ENCODE data around the gene TRPV4. TPM values are rescaled to one million over a fixed set of nuclear protein-coding genes. Genes with fewer than 3 reads are reported as not detected.
"Not testable (repeated sequence)": the region's sequence is repeated elsewhere in the genome, so short reads cannot be mapped to it uniquely, and the experiment has no call there.

TRPV4 gene
- total and polyA plus RNA-seq, 2 experiments from 2014 or later: 0.66 to 1.1 TPM

DNA sequence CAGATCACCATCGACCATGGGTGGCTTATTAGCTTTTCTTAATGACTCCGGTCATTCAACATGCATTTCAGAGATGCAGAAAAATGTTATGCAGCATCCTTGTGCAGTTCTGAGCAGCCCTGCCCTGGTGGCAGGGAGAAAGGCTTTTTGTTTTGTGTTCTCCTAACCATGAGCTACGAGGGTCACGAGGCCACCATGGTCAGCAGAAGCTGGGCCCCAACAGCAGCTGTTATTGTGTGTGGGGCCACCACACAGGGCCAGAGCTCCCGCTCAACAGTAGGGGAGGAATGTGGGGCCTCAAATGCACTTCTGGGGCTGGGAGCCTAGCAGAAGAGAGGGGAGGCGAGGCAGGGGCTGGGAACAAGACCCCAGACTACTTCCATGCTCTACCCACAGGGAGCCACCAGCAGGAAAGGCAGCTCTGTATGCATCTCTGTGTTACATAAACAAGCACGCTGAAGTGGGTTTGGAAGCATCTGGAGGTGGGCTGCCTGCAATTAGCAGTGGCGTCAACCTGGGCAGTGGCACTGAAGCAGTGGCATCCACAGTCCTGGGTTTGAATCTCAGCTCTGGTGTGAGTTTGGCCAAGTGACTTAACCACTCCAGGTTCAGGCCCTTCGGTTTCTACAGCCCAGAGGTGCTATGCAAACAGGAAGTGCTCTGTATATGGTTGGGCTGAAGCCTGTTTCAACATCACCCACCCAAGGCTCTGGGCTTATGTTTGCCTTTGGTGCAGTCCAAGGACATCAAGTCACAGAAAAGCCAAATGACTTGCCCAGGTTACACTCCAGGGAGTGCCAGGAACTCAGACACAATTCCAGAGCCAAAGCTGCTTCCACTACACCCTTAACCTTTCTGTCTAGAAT is 30.9 kb upstream of the TRPV4 start (continued):
- TF ChIP-seq, protein P1, sequence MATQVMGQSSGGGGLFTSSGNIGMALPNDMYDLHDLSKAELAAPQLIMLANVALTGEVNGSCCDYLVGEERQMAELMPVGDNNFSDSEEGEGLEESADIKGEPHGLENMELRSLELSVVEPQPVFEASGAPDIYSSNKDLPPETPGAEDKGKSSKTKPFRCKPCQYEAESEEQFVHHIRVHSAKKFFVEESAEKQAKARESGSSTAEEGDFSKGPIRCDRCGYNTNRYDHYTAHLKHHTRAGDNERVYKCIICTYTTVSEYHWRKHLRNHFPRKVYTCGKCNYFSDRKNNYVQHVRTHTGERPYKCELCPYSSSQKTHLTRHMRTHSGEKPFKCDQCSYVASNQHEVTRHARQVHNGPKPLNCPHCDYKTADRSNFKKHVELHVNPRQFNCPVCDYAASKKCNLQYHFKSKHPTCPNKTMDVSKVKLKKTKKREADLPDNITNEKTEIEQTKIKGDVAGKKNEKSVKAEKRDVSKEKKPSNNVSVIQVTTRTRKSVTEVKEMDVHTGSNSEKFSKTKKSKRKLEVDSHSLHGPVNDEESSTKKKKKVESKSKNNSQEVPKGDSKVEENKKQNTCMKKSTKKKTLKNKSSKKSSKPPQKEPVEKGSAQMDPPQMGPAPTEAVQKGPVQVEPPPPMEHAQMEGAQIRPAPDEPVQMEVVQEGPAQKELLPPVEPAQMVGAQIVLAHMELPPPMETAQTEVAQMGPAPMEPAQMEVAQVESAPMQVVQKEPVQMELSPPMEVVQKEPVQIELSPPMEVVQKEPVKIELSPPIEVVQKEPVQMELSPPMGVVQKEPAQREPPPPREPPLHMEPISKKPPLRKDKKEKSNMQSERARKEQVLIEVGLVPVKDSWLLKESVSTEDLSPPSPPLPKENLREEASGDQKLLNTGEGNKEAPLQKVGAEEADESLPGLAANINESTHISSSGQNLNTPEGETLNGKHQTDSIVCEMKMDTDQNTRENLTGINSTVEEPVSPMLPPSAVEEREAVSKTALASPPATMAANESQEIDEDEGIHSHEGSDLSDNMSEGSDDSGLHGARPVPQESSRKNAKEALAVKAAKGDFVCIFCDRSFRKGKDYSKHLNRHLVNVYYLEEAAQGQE (IDR thresholded peaks at IDR 0.05; ENCODE audit: unreplicated experiment): no peak
- TF ChIP-seq CREB1 (CRISPR knock-in tag; IDR thresholded peaks at IDR 0.05; ENCODE audit: low read depth) (no peak), EZH2phosphoT487 (IDR thresholded peaks at IDR 0.05; ENCODE audit: unreplicated experiment) (no peak), JUNB (IDR thresholded peaks at IDR 0.05; ENCODE audit: unreplicated experiment) (no peak), POLR2AphosphoS5 (IDR thresholded peaks at IDR 0.05; ENCODE audit: low read depth) (no peak), NANOG (IDR thresholded peaks at IDR 0.05; ENCODE audit: borderline replicate concordance) (no peak)
- TF ChIP-seq, protein P2, sequence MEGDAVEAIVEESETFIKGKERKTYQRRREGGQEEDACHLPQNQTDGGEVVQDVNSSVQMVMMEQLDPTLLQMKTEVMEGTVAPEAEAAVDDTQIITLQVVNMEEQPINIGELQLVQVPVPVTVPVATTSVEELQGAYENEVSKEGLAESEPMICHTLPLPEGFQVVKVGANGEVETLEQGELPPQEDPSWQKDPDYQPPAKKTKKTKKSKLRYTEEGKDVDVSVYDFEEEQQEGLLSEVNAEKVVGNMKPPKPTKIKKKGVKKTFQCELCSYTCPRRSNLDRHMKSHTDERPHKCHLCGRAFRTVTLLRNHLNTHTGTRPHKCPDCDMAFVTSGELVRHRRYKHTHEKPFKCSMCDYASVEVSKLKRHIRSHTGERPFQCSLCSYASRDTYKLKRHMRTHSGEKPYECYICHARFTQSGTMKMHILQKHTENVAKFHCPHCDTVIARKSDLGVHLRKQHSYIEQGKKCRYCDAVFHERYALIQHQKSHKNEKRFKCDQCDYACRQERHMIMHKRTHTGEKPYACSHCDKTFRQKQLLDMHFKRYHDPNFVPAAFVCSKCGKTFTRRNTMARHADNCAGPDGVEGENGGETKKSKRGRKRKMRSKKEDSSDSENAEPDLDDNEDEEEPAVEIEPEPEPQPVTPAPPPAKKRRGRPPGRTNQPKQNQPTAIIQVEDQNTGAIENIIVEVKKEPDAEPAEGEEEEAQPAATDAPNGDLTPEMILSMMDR (conservative IDR thresholded peaks at IDR 0.05; ENCODE audit: low read depth in 2 of 2): no peak

DNA sequence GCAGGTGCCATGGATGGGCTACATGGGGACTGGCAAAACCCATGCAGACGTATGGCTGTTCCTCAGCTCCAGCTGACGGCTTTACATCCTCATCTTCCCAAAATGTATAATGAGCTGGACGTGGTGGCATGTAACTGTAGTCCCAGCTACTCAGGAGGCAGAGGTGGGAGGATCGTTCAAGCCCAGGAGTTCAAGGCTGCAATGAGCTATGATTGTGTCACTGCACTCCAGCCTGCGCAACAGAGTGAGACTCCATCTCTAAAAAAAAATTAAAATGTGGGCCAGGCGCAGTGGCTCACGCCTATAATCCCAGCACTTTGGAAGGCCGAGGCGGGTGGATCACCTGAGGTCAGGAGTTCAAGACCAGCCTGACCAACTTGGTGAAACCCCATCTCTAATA is 29.3 kb upstream of the TRPV4 start:
- not testable (repeated sequence) for ATAC-seq; H3K9me2 ChIP-seq (ENCODE audit: insufficient read depth); H3K27ac Mint-ChIP-seq; H3K27ac ChIP-seq (ENCODE audit: low read depth); H3K4me2 ChIP-seq; H3K79me2 ChIP-seq (replicated peaks; ENCODE audit: insufficient read depth); H2AFZ ChIP-seq; H3K27me3 Mint-ChIP-seq (ENCODE audit: insufficient read depth, low read depth, poor library complexity); H3K36me3 ChIP-seq (ENCODE audit: insufficient read depth); DNase-seq (ENCODE audit: low spot score); H3K27me3 ChIP-seq (ENCODE audit: insufficient read depth); H3K9me3 Mint-ChIP-seq; H3F3A ChIP-seq (replicated peaks; ENCODE audit: low read depth); H3K4me1 ChIP-seq (ENCODE audit: insufficient read depth); H3K4me3 ChIP-seq; H3K4me3 Mint-ChIP-seq
- H4K20me1 ChIP-seq (replicated peaks; ENCODE audit: insufficient read depth): peaks cover 17% of the 10 kb centered on the region; the same call in 1 of the 2 replicates
- H3K4me1 Mint-ChIP-seq: peaks cover 12% of the 10 kb centered on the region
- H3K36me3 Mint-ChIP-seq (ENCODE audit: low read depth): peaks cover 10% of the 10 kb centered on the region; the same call in 2 of the 3 replicates

Measured in GM23338 (cell line).